ENCODE results near the gene LMAN1L.

LMAN1L gene

DNA sequence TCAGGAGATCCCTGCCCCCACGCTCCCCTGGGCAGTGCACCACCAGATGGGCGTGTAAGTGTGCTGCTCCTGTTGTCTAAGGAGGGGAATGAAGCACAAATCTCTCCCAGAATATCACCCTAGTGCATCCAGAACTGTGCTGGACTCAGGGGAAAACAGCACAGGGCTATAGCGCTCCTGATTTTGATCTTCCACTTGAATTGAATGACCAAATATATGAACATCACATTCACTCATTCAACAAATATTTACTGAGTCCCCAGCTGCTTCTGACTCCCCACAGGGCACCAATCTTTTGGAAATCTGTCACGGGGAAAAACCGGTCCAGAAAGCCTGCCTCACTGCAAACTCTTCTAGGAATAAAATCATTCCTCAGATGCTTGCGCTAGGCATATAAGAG, 16.2 kb downstream of the LMAN1L start:
- H3K9me2 ChIP-seq (replicated peaks; ENCODE audit: control insufficient read depth, low read length), result no peaks in the 10 kb centered on the region
- no peak overlapping the region for H3K27ac ChIP-seq (ENCODE audit: low read depth, low read length)
- H4K20me1 ChIP-seq (ENCODE audit: control insufficient read depth, insufficient read depth, low read depth, low read length), result no peaks in the 10 kb centered on the region
- no peak overlapping the region for H3K4me3 ChIP-seq (ENCODE audit: low read length)
- no peaks in the 10 kb centered on the region for H3K36me3 ChIP-seq (ENCODE audit: control insufficient read depth, low read length)
- H3K4me2 ChIP-seq (ENCODE audit: low read length), result no peak overlapping the region
- H3K27me3 ChIP-seq (ENCODE audit: control insufficient read depth, low read length), result peaks cover 20% of the 10 kb centered on the region
- TF ChIP-seq, protein P1, sequence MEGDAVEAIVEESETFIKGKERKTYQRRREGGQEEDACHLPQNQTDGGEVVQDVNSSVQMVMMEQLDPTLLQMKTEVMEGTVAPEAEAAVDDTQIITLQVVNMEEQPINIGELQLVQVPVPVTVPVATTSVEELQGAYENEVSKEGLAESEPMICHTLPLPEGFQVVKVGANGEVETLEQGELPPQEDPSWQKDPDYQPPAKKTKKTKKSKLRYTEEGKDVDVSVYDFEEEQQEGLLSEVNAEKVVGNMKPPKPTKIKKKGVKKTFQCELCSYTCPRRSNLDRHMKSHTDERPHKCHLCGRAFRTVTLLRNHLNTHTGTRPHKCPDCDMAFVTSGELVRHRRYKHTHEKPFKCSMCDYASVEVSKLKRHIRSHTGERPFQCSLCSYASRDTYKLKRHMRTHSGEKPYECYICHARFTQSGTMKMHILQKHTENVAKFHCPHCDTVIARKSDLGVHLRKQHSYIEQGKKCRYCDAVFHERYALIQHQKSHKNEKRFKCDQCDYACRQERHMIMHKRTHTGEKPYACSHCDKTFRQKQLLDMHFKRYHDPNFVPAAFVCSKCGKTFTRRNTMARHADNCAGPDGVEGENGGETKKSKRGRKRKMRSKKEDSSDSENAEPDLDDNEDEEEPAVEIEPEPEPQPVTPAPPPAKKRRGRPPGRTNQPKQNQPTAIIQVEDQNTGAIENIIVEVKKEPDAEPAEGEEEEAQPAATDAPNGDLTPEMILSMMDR (IDR thresholded peaks at IDR 0.05; ENCODE audit: low read depth, low read length, poor library complexity, severe bottlenecking), result no peak
- TF ChIP-seq EZH2phosphoT487 (IDR thresholded peaks at IDR 0.05; ENCODE audit: borderline replicate concordance, low read length), result no peak
- peaks cover 21% of the 10 kb centered on the region for H3K4me1 ChIP-seq (ENCODE audit: control insufficient read depth, low read length)
- H3K79me2 ChIP-seq (ENCODE audit: control insufficient read depth, low read length), result no peaks in the 10 kb centered on the region
- no peaks in the 10 kb centered on the region for H3K9me3 ChIP-seq (ENCODE audit: control insufficient read depth, insufficient read depth, low read length)
- H3F3A ChIP-seq (ENCODE audit: control insufficient read depth, insufficient read depth), result no peaks in the 10 kb centered on the region

DNA sequence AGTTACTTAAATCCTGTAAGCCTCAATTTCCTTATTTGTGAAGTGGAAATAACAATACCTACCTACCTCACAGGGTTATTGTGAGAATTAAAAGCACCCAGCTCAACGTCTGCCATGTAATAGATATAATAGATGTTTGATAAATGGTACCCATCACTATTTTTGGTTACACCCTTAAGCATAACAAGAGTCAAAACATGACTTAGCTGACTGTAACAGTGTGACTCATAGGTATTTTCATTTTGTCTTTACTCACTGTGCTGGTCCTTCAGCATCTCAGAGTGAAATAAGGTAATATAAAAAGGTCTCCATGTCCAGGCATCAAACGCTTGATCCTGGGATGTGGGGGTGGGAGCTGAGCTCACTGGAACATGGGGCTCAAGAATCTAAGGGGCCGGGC, 16.9 kb downstream of the LMAN1L start:
- peaks cover 25% of the 10 kb centered on the region for H3K4me1 ChIP-seq (ENCODE audit: control insufficient read depth, low read length)
- H3K9me2 ChIP-seq (replicated peaks; ENCODE audit: control insufficient read depth, low read length), result no peaks in the 10 kb centered on the region
- no peak overlapping the region for H3K4me2 ChIP-seq (ENCODE audit: low read length)
- TF ChIP-seq, protein P1 (IDR thresholded peaks at IDR 0.05; ENCODE audit: low read depth, low read length, poor library complexity, severe bottlenecking), result no peak
- no peak for TF ChIP-seq EZH2phosphoT487 (IDR thresholded peaks at IDR 0.05; ENCODE audit: borderline replicate concordance, low read length)
- peaks cover 20% of the 10 kb centered on the region for H3K27me3 ChIP-seq (ENCODE audit: control insufficient read depth, low read length)
- H3K36me3 ChIP-seq (ENCODE audit: control insufficient read depth, low read length), result no peaks in the 10 kb centered on the region
- H3K79me2 ChIP-seq (ENCODE audit: control insufficient read depth, low read length), result no peaks in the 10 kb centered on the region
- H3K9me3 ChIP-seq (ENCODE audit: control insufficient read depth, insufficient read depth, low read length), result no peaks in the 10 kb centered on the region
- H3K27ac ChIP-seq (ENCODE audit: low read depth, low read length), result no peak overlapping the region
- no peak overlapping the region for H3K4me3 ChIP-seq (ENCODE audit: low read length)
- no peaks in the 10 kb centered on the region for H4K20me1 ChIP-seq (ENCODE audit: control insufficient read depth, insufficient read depth, low read depth, low read length)
- H3F3A ChIP-seq (ENCODE audit: control insufficient read depth, insufficient read depth), result no peaks in the 10 kb centered on the region

DNA sequence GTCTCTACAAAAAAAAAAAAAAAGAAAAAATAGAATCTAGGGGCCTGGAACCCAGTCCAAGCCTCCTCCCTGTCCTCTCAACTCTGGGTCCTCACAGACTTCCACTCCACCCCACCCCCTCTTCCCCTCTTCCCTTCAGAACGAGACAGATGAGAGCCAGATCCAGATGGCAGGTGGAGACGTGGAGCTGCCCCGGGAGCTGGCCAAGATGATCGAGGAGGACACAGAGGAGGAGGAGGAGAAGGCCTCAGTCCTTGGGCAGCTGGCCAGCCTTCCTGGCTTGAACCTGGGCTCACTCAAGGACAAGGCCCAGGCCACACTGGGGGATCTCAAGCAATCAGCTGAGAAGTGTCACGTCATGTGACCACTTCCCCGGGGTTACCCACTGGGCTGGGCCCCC, 17.4 kb downstream of the LMAN1L start:
- Histone ChIP-seq H3K36me3 (ENCODE audit: control insufficient read depth, low read length) (no peaks in the 10 kb centered on the region), H3K27me3 (ENCODE audit: control insufficient read depth, low read length) (peaks cover 19% of the 10 kb centered on the region), H3F3A (ENCODE audit: control insufficient read depth, insufficient read depth) (no peaks in the 10 kb centered on the region), H4K20me1 (ENCODE audit: control insufficient read depth, insufficient read depth, low read depth, low read length) (no peaks in the 10 kb centered on the region), H3K4me3 (ENCODE audit: low read length) (no peak overlapping the region), H3K27ac (ENCODE audit: low read depth, low read length) (no peak overlapping the region), H3K4me1 (ENCODE audit: control insufficient read depth, low read length) (peaks cover 25% of the 10 kb centered on the region), H3K9me3 (ENCODE audit: control insufficient read depth, insufficient read depth, low read length) (no peaks in the 10 kb centered on the region), H3K79me2 (ENCODE audit: control insufficient read depth, low read length) (no peaks in the 10 kb centered on the region), H3K9me2 (replicated peaks; ENCODE audit: control insufficient read depth, low read length) (no peaks in the 10 kb centered on the region), H3K4me2 (ENCODE audit: low read length) (no peak overlapping the region)
- TF ChIP-seq, protein P1 (IDR thresholded peaks at IDR 0.05; ENCODE audit: low read depth, low read length, poor library complexity, severe bottlenecking), result no peak

DNA sequence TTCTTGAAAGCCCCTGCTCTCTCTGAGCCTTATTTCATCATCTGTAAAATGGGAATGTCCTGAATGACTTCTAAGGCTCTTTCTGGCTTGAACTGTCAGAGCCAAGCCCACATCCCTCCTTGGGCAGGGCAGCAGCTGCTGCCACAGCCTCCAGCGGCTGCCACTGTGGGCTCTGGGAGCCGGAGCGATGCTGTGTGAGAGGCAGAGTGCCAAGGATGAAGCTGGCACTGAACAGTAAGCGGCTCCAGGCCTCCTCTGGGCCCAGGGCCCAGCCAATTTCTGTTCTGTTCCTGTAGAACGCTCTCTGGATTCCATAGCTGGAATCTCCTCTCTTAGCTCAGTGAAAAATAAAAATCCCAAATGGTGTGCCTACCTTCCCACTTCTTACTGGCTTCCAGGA, 18.2 kb downstream of the LMAN1L start:
- Histone ChIP-seq H3K36me3 (ENCODE audit: control insufficient read depth, low read length) (no peaks in the 10 kb centered on the region), H3K9me3 (ENCODE audit: control insufficient read depth, insufficient read depth, low read length) (no peaks in the 10 kb centered on the region), H3K4me2 (ENCODE audit: low read length) (no peak overlapping the region), H4K20me1 (ENCODE audit: control insufficient read depth, insufficient read depth, low read depth, low read length) (no peaks in the 10 kb centered on the region), H3F3A (ENCODE audit: control insufficient read depth, insufficient read depth) (no peaks in the 10 kb centered on the region), H3K4me3 (ENCODE audit: low read length) (no peak overlapping the region), H3K79me2 (ENCODE audit: control insufficient read depth, low read length) (no peaks in the 10 kb centered on the region), H3K27ac (ENCODE audit: low read depth, low read length) (no peak overlapping the region), H3K9me2 (replicated peaks; ENCODE audit: control insufficient read depth, low read length) (no peaks in the 10 kb centered on the region), H3K4me1 (ENCODE audit: control insufficient read depth, low read length) (peaks cover 25% of the 10 kb centered on the region), H3K27me3 (ENCODE audit: control insufficient read depth, low read length) (peaks cover 17% of the 10 kb centered on the region)
- TF ChIP-seq, protein P1 (IDR thresholded peaks at IDR 0.05; ENCODE audit: low read depth, low read length, poor library complexity, severe bottlenecking), result no peak
- no peak for TF ChIP-seq EZH2phosphoT487 (IDR thresholded peaks at IDR 0.05; ENCODE audit: borderline replicate concordance, low read length)

Measured in DOHH2 (cell line).